NCI-H2081 treated with DMSO at 0.1 percent for 48 hours (cell line): Measurements from ENCODE around the gene PUSL1.

Experiments used
- DNase-seq: peaks from one replicate; lab custom pipeline; 2025; lab: John Stamatoyannopoulos, UW

Gene PUSL1

GRCh38 chr1:1325288-1326074 is 17.1 kb downstream of the PUSL1 start:
- no peak for DNase-seq

- DNase-seq, result no peak
Measured at GRCh38 chr1:1326075-1326605, 17.7 kb downstream of the PUSL1 start.

GRCh38 chr1:1327291-1327690 is 18.9 kb downstream of the PUSL1 start:
- DNase-seq, result no peak

- DNase-seq, result no peak
Measured at GRCh38 chr1:1328254-1328653, 19.9 kb downstream of the PUSL1 start.

GRCh38 chr1:1329304-1330210 is 21.2 kb downstream of the PUSL1 start:
- DNase-seq, result no peak

GRCh38 chr1:1330366-1331067 is 22.1 kb downstream of the PUSL1 start:
- no peak for DNase-seq

- no peak for DNase-seq
Measured at GRCh38 chr1:1331068-1331965, 22.9 kb downstream of the PUSL1 start, which contains the start of gene TAS1R3. Gene TAS1R3 (plus strand): TSS chr1:1331280. CDS start chr1:1331346, 66 bp downstream.

- no peak for DNase-seq
Measured at GRCh38 chr1:1332031-1332755, 23.8 kb downstream of the PUSL1 start.

GRCh38 chr1:1332774-1333480 is 24.5 kb downstream of the PUSL1 start:
- no peak for DNase-seq

GRCh38 chr1:1333551-1334241 is 25.3 kb downstream of the PUSL1 start:
- no peak for DNase-seq

GRCh38 chr1:1334835-1335234 is 26.4 kb downstream of the PUSL1 start:
- no peak for DNase-seq

- no peak for DNase-seq
Measured at GRCh38 chr1:1335283-1335682, 26.9 kb downstream of the PUSL1 start.

- no peak for DNase-seq
Measured at GRCh38 chr1:1335792-1336248, 27.4 kb downstream of the PUSL1 start.

GRCh38 chr1:1336446-1336845 is 28.0 kb downstream of the PUSL1 start:
- no peak for DNase-seq

GRCh38 chr1:1336931-1337792 is 28.8 kb downstream of the PUSL1 start:
- DNase-seq, result no peak

GRCh38 chr1:1337793-1338147 is 29.4 kb downstream of the PUSL1 start:
- no peak for DNase-seq

- no peak for DNase-seq
Measured at GRCh38 chr1:1338278-1338677, 29.9 kb downstream of the PUSL1 start.

- no peak for DNase-seq
Measured at GRCh38 chr1:1340185-1340584, 31.8 kb downstream of the PUSL1 start.
